Type B pancreatic cell (in vitro differentiated cells): ENCODE results near the gene PSMA1. TPM values are rescaled to one million over a fixed set of nuclear protein-coding genes. Genes with fewer than 3 reads are reported as not detected.

Experiments
- DNase-seq: peaks from one replicate; pipeline ENCODE4 v3.0.0; 2021; ENCODE audit warnings: mixed read lengths; ENCODE audit not compliant: unreplicated experiment; ENCODE audit errors: extremely low spot score
- H3K27ac Mint-ChIP-seq: 2 replicates; pipeline ENCODE4 v1.8.0; 2021; ENCODE audit warnings: mild to moderate bottlenecking, mixed read lengths
- H3K27me3 Mint-ChIP-seq: 2 replicates; pipeline ENCODE4 v1.8.0; 2021; ENCODE audit warnings: mixed read lengths
- H3K36me3 Mint-ChIP-seq: 2 replicates; pipeline ENCODE4 v1.8.0; 2021; ENCODE audit warnings: mixed read lengths
- H3K4me1 Mint-ChIP-seq: one replicate; pipeline ENCODE4 v1.8.0; 2021; ENCODE audit warnings: mixed read lengths; ENCODE audit not compliant: unreplicated experiment
- H3K4me3 Mint-ChIP-seq: 2 replicates; pipeline ENCODE4 v1.8.0; 2021; ENCODE audit warnings: mild to moderate bottlenecking, mixed read lengths
- H3K9me3 Mint-ChIP-seq: 2 replicates; pipeline ENCODE4 v1.8.0; 2021; ENCODE audit warnings: mixed read lengths
- total RNA-seq: library from RNA; stranded (reverse); gene quantifications from 2 replicates; pipeline ENCODE4 v1.2.1, GENCODE V29; 2021; ENCODE audit warnings: low replicate concordance
- TF ChIP-seq, protein P1 (sequence below): fragments of 200-600 bp; sonication (generic); conservative IDR thresholded peaks from 2 replicates; pipeline ENCODE4 v1.5.0; 2021; ENCODE audit warnings: antibody characterized with exemption, mild to moderate bottlenecking

The PSMA1 gene
- total RNA-seq, 1 donor from 2014 or later, result 150 TPM

DNA sequence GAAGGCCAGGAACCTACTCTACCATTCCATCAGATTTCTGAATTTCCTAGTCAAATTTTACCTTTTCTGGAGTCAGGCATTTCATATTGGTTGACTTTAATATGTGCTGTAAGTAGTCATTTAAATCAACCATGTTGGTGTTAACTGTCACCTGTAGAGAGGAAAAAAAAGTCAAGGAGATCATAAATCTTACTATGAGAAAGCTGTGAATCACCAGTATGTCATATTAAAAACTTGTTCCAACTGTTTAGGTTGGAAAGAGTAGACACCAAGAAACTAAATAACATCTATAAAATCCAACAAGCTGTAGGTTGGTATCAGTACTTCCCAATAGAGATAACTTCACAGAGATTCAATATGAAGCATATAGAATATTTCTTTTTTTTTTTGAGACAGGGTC, 60.0 kb downstream of the PSMA1 start:
- H3K27me3 Mint-ChIP-seq, result no peaks in the 10 kb centered on the region
- H3K4me1 Mint-ChIP-seq, result no peaks in the 10 kb centered on the region
- no peak overlapping the region for H3K27ac Mint-ChIP-seq
- H3K36me3 Mint-ChIP-seq, result peaks cover 9% of the 10 kb centered on the region
- no peak for DNase-seq
- H3K9me3 Mint-ChIP-seq, result no peaks in the 10 kb centered on the region
- no peak overlapping the region for H3K4me3 Mint-ChIP-seq
- TF ChIP-seq, protein P1, sequence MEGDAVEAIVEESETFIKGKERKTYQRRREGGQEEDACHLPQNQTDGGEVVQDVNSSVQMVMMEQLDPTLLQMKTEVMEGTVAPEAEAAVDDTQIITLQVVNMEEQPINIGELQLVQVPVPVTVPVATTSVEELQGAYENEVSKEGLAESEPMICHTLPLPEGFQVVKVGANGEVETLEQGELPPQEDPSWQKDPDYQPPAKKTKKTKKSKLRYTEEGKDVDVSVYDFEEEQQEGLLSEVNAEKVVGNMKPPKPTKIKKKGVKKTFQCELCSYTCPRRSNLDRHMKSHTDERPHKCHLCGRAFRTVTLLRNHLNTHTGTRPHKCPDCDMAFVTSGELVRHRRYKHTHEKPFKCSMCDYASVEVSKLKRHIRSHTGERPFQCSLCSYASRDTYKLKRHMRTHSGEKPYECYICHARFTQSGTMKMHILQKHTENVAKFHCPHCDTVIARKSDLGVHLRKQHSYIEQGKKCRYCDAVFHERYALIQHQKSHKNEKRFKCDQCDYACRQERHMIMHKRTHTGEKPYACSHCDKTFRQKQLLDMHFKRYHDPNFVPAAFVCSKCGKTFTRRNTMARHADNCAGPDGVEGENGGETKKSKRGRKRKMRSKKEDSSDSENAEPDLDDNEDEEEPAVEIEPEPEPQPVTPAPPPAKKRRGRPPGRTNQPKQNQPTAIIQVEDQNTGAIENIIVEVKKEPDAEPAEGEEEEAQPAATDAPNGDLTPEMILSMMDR, result no peak

DNA sequence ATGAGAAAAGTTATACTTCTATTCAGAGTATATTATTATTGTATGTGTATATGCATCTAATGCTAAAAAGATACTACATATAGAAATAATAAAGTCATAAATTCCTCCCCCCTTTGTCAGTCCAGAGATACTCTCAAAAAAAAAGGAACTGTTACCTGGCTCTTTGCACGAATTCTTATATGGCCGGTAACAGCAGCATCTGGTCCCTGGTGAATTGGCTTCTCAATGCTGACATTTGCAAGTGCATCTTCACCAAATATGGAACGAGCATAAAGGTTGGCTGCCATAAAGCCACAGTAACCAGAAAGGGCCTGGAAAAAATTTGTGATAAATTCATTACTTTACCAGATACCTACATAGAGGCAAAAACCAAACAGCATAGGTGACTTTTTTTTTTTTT, 61.8 kb downstream of the PSMA1 start:
- Mint-ChIP-seq H3K4me1 (no peaks in the 10 kb centered on the region), H3K27me3 (no peaks in the 10 kb centered on the region), H3K9me3 (no peaks in the 10 kb centered on the region), H3K4me3 (no peak overlapping the region), H3K36me3 (peaks cover 9% of the 10 kb centered on the region), H3K27ac (no peak overlapping the region)
- no peak for DNase-seq
- TF ChIP-seq, protein P1, result no peak

DNA sequence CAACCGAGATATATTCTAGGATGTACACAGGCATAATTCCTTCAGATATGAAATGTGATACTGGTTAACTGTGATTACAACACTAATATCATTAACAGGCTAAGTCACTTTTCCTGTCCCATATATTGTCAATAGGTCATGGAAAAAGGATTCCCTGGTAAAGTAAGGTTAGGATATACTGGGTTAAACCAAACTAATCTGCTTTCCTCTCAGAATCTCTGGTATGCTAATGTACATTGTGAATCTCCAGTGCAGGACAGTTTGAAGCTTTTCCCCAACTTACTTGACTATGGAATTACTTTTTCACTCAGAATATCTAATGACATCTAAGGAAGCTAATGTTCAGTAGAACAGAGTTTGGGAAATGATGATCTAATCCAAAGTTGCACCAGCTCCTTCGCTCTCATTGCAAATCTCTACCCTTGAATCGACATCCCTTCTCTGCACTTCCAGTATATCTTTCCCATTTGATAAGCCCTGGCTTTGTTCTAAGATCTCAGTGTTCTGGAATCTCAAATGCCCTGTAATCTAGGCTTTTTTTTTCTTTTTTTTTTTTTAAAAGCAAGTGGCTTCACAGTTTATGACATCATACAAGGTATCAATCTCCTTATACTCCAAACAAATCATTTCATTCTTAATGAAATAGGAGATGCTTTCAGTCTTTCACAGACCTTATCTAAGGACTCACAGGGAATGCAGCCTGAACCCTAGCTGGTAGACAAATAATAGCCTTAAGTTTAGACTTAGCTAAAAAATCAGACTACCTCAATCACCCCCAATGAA, 64.3 kb downstream of the PSMA1 start:
- TF ChIP-seq, protein P1, result no peak
- no peaks in the 10 kb centered on the region for H3K27me3 Mint-ChIP-seq
- H3K4me1 Mint-ChIP-seq, result no peaks in the 10 kb centered on the region
- DNase-seq, result no peak
- no peak overlapping the region for H3K4me3 Mint-ChIP-seq
- peaks cover 24% of the 10 kb centered on the region for H3K36me3 Mint-ChIP-seq
- H3K9me3 Mint-ChIP-seq, result no peaks in the 10 kb centered on the region
- H3K27ac Mint-ChIP-seq, result peak overlapping the region; percentile 26

Other genes with a start within 250 kb of the PSMA1 start
- gene RRAS2, start 161.2 kb downstream of the PSMA1 start, total RNA-seq, result 36.0 and 41.2 TPM in 2 replicates
- 108 and 130 TPM in 2 replicates for gene COPB1, start 20.6 kb downstream of the PSMA1 start, total RNA-seq
- 12.9 and 16.6 TPM in 2 replicates for gene PDE3B, start 123.4 kb upstream of the PSMA1 start, total RNA-seq